GM21619 (cell line): ENCODE results near the gene IPCEF1.
"Not testable (repeated sequence)": the region's sequence is repeated elsewhere in the genome, so short reads cannot be mapped to it uniquely, and the experiment has no call there.

Experiments
- ATAC-seq: cut with Tn5 transposase; IDR thresholded peaks from one replicate; pipeline ENCODE4 v1.9.1; 2021; ENCODE audit not compliant: unreplicated experiment

IPCEF1 gene

GRCh38 chr6:154249499-154250298 is 106.9 kb downstream of the IPCEF1 start:
- peak; percentile 61 for ATAC-seq

DNA sequence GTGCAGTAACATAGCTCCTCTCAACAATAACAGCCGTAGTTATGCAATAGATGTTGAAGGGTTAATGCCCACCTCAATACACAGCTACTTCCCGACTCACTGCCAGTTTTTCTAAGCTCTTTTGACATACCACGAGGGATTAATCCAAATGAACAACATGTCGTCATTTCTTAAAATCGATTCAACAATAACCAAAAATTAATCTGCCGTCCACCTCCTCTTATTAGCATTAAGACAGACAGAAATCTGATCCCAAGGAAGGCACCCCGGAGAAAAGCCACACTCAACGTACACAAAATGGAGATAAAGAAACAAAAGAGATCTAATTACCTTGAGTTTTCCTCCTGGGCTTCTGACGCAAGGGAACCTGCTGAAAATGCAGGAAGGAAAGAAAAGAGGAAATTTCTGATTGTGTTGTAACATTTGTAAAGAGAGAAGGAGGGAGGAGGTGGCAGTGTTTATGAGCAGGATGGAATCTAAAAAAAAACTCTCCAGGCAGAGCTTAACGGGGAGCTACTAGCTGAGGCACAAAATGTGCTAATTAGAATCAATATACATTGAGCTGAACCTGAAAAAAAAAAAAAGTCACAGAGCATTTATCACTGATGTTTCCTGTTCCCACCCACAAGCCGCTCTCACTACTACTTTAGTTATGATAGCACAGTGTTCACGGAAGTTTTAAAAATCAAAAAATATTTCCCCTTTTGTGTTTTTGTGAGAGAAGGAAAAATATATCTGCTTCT is 109.3 kb downstream of the IPCEF1 start:
- ATAC-seq, result peak; percentile 34

DNA sequence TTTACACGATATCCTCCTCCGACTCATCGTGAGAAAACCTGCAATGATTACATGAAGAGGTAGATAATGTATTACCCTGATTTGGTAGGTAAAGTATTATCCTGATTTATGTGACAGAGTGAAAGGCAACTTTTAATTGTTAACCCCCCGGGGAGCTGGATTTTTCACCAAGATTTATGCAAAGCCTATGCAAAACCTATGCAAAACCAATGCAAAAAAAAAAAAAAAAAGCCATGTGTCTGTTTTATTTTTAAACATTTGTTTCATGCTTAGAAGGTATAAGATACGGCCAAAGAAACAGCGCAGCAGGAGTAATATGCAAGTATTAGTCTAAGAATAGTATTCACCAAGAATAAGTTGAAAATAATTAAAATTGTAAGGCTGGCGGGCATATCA is 109.9 kb downstream of the IPCEF1 start:
- ATAC-seq, result no peak

DNA sequence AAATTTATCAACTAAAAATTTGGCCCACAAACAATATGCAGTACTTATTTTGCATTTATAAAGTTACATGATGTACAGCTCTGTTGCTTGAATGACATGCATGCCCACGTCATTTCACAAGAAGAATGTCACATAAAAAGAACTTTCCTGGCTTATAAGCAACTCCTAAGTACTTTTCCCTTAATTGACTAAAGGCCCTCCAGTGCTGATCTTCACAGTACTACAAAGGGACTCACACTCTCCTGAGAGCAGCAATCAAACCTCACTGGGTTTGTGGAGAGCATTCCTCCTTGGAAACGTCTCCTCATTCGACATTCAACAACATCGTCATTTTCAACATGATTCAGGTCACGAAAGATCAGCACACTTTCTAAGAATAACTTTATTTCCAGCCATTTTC is 111.1 kb downstream of the IPCEF1 start:
- no peak for ATAC-seq

- ATAC-seq, result no peak
Measured at GRCh38 chr6:154243793-154244750, 112.5 kb downstream of the IPCEF1 start.

DNA sequence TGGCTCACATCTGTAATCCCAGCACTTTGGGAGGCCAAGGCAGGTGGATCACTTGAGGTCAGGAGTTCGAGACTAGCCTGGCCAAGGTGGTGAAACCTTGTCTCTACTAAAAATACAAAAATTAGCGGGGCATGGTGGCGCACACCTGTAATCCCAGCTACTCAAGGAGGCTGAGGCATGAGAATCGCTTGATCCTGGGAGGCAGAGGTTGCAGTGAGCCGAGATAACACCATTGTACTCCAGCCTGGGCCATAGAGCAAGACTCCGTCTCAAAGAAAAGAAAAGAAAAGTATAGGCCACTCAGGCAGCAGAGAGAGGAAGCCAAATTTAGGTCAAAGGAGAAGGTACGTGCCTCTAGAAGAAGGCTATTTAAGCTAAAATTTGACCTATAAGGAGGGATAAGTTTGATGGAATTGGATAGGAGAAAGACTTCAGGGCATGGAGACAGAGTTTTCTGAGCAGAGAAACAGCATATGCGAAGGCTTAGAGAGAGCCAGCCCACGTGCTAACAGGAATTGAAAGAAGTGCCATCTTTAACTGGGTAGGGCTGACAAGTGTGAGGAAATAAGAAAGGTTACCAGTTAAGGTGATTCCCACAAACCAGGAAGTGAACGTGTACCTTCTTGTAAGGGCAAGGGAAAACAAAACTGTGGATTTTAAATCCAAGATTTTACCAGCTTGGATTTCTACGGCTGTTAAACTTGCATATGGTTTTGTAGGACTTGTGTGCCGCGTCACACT is 113.8 kb downstream of the IPCEF1 start:
- ATAC-seq, result no peak

GRCh38 chr6:154241581-154241980 is 115.0 kb downstream of the IPCEF1 start:
- ATAC-seq, result no peak

DNA sequence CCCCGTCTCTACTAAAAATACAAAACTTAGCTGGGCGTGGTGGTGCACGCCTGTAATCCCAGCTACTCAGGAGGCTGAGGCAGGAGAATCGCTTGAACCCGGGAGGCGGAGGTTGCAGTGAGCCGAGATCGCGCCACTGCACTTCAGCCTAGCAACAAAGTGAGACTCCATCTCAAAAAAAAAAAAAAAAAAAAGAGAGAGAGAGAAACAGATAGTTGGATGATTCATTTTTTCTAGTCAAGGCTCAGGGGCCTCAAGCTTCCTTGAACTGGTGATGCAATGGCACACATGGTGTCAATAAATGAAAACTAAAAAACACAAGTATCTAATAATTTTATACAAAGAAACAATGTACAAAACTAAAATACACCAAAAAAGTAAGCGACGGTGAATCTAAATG is 115.5 kb downstream of the IPCEF1 start:
- ATAC-seq, result not testable (repeated sequence)

GRCh38 chr6:154239392-154239791 is 117.2 kb downstream of the IPCEF1 start:
- no peak for ATAC-seq

DNA sequence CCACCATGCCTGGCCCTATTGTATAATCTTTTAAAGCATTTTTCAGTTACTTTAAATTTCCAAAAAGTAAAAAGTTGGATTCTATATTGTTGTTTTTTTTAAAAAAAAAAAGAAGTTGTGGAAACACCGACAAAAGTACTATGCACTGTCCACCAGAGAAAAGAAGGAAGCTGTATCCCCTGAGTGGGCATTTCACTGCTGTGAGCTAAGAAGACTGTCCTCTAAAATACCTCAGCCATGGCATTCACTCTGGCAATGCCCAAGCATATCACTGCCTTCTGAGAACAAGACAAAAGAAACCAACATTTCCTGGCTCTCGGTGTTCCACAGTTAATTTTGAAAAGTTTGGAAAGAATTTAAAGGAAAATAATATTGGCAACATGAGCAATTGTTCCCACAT is 117.8 kb downstream of the IPCEF1 start:
- ATAC-seq, result no peak

DNA sequence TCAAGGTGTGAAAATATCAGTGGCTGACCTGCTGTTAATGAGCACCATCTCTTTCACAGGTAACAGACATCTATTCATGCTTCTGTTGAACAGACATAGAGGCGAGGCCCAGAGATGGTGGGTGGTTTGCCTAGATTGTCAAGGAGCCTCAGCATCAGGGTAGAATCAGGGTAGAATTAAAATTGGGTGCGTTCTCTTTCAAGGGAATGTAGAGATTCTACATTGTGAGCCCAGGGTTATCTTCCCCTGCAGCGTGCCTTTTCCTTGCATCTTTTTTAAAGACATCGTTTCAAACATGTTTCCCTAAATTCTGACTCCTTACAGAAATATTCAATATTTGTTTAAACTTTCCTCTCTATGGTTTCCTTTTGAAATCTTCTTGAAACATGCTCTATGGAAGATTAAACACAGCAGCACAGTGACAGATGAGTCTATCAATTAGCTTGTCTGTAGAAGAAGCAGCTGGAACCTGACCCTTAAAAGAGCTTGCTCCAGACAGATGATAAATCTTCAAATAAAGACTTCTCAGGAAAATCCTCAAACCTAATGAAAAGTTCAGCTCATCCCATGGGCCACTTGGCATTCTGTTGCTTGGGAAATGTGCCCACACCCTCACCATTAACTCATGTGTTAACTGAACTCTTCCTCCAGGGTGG is 119.8 kb downstream of the IPCEF1 start:
- no peak for ATAC-seq

DNA sequence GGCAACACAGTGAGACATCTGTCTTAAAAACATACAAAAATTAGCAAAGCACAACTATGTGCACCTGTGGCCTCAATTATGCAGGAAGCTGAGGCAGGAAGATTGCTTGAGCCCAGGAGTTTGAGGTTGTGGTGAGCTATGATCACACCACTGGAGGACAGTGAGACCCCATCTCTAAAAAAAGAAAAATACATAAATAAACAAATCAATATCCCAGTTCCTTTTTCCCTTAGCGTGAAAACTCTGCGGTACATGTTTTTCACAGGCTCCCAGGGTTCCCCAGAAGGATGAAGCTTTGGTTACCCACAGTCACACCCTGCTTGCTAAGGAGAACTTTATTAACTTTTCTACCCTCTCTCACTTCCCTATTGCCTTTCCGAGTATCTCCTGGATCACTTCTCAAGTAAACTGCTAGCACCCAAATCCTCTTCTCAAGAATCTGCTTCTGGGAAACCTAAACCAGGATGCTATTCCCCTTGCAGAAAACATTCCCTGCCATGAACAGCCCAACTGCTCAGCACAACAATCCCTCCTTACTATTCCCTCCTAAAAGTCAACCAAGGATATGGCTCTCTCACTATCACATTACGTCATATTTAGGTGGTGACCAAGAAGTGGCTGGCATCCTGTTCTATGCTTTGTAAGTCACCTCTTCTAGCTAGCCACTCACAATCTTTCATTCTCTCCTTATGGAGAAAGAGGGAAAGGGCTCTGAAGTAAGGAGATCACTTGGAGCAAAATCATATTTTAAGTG is 122.4 kb downstream of the IPCEF1 start:
- ATAC-seq, result peak; percentile 55

DNA sequence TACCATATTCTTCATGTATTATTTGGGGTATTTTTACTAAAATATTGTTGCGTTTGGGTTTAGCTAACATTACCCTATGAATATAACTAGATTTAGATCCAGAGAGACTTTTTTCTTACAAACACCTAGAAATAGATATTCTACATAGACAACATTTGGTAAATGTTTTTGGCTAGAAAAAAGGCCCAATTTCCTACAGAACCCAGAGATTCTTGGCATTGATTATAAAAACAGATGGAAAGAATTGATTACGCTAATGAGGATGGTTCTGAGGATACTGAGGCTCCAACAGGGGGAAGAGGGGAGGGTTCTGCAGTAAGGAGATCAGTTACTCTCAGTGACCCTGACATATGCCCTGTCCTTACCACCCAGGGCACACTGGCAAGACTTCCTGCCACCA is 123.2 kb downstream of the IPCEF1 start:
- ATAC-seq, result no peak

DNA sequence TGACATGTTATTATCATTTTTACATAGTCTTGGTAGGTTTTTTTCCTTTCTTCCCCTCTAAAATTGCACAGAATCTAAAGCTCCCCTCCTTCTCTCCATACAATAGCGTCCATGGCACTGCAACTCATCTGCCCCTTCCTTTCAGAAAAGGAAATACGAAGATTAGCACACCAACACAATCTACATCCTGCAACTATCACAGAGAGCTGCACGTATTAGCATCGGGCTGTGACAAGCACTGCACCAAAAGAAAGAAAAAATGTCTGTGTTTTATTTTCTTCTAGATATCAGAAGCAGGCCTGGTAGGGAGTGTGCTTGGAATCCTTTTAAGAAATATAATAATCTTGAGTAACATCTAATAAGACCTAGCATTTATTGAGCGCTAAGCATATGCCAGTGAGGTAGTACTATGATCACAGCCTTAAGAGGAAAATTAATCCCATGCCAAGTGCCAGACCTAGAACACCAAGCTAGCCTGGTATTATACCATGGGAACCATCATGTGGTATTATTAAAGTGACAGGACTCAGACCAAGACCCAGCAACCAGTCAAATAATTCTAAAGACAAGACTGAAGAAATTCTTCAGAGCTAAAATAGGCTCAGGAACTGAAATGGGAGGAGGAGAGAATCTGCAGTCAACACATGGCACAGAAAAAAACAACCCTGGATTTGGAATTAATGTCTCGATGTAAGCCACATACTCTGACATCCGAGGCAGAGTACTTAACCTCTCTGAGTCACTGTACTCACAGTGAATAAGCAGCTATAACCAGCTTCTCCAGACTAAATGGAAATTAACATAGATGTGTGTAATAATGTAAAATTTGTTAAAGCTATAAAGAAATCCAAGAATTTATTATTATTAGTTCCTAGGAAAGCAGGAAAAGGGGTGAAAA is 124.3 kb downstream of the IPCEF1 start:
- no peak for ATAC-seq

DNA sequence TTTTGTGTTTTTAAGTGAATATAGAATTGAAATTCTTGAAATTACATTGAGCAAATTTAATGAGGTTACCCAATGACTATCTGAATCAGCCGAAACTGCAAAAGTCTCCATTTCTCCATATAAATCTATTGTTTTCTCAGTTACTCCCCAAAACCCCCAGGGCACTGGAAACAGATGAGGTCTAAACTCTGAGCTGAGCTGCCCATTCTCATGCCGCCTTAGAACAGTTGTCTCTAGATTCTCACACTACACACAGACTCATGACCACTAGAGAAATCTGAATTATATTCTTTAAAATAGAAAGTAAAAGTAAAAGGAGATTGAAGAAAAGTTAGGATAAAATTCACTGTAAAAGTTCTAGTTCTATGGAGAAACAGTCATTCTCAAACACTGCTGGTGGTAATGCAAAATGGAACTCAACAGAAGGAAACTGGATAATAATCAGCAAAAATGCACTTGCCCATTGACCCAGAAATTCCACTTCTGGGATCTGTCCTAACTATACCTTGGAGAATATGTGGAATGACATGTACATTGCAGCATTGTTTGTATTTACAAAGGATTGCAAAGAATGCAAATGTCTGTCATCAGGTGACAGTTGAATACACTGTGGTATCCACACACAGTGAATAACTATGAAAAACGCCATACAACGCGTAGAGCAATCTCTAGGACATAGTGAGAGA is 125.5 kb downstream of the IPCEF1 start:
- ATAC-seq, result no peak

DNA sequence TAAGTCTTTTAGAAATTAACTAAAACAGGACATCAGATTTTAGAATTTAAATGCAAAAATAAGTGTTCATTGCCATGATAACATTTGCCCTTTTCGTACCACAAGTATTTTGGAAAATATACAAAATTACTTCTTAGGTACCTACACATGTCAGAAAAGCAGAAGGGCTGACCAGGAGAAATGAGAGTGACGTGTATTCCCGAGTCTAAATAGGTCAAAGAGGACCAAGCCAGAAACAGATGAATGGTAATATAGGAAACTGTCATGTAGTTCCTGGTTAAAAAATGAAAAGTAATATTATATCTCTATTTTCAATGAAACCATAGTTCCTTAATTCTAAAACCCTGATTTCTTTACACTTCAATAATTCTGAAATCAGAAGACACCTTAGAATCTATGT is 126.2 kb downstream of the IPCEF1 start:
- no peak for ATAC-seq

DNA sequence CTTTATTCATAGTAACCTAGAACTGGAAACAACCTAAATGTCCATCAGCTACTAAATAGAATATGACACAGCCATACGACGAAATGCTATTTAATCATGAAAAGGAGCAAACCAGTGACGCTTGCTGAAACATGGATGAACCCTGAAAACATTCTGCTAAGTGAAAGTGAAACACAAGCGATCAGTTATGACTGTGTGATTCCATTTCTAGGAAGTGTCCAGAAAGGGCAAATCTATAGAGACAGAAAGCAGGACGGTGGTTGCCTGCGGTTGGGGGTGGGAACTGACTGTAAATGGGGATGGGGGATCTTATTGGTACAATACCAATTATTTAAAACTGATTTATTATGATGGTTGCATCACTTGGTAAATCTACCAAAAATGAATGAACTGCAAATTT is 126.8 kb downstream of the IPCEF1 start:
- ATAC-seq, result peak; percentile 75

DNA sequence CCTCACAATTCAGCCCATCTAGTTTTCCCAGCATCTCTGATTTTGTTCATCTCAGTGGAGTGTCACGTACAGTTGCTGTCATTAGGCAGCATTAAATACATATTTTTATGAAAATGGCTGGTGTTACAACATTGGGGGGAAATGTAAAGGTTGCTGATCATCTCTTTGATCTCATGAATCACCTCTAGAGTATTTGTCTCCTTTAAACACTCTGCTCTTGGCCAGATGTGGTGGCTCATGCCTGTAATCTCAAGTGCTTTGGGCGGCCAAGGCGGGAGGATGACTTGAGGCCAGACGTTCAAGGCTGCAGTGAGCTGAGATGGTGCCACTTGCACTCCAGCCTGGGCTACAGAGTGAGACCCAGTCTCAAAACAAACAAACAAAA is 128.1 kb downstream of the IPCEF1 start:
- ATAC-seq, result no peak
